Pancreas (tissue), 10 donors: Measurements from ENCODE around the gene FRMD7. TPM values are rescaled to one million over a fixed set of nuclear protein-coding genes. Genes with fewer than 3 reads are reported as not detected.
"Not testable (repeated sequence)": the region's sequence is repeated elsewhere in the genome, so short reads cannot be mapped to it uniquely, and the experiment has no call there.

Source experiments
- ATAC-seq, 4 donors: fragments of 200-7000 bp; cut with Tn5 transposase; one replicate each; pipeline versions ENCODE4 v1.8.0 to v1.9.1; 2020; ENCODE audit warnings: mild to moderate bottlenecking in 4 of 4, moderate library complexity in 4 of 4
- DNase-seq, 6 donors: peaks; one replicate each; pipeline ENCODE4 v3.0.0-alpha.2; 2020
- FAIRE-seq: peaks from 2 replicates; lab custom pipeline; 2012; peaks lifted over from hg19 to GRCh38; lab: Jason Lieb, UNC
- H3K27ac ChIP-seq, 4 donors: fragments of 200-600 bp; sonication (generic); 1 replicate in 3 of 4; 2 replicates in 1 of 4; pipeline versions ENCODE4 v1.5.0 to v1.8.0; 2020
- H3K27me3 ChIP-seq, 4 donors: fragments of 200-600 bp; one replicate each; pipeline ENCODE4 v1.8.0; 2021
- H3K36me3 ChIP-seq, 3 donors: fragments of 200-600 bp; sonication (generic) in 1 of 3; one replicate each; pipeline versions ENCODE4 v1.5.0 to v1.8.0; 2020 to 2021
- H3K4me1 ChIP-seq, 3 donors: fragments of 200-600 bp; one replicate each; pipeline ENCODE4 v1.8.0; 2021
- H3K4me3 ChIP-seq, 4 donors: fragments of 200-600 bp; sonication (generic) in 2 of 4; one replicate each; pipeline versions ENCODE4 v1.5.0 to v1.8.0; 2020 to 2021
- H3K9me3 ChIP-seq, 4 donors: fragments of 200-600 bp; one replicate each; pipeline ENCODE4 v1.8.0; 2021
- whole genome bisulfite sequencing, 2 donors: extraction: QIAGEN DNeasy Blood & Tissue Kit; methylation state at CpG; one replicate each; pipeline ENCODE4 v1.1.7; 2013; 5-methylcytosine and 5-hydroxymethylcytosine counted together
- intact Hi-C, 3 donors: fragments of 100-400 bp; cut with DNase I; formaldehyde crosslinking; loops; one replicate each; pipeline versions ENCODE4 v1.11.1 to v1.14.2; 2022
- polyA plus RNA-seq, 2 donors: library from polyadenylated mRNA; stranded (reverse); fragments of 200-250 nt; gene quantifications; one replicate each; pipeline ENCODE4 v1.2.3, GENCODE V29; 2013
- total RNA-seq, 6 donors: library from RNA; stranded (reverse); fragmentation: NEBNext Ultra II Directional in 4 of 6; extraction: Animal tissue kit (Norgen Biotek cat#: 25700) in 4 of 6; gene quantifications; one replicate each; pipeline versions ENCODE4 v1.2.1 to v1.2.4, GENCODE V29; 2021 to 2023
- TF ChIP-seq, protein P1 (sequence below), 4 donors: fragments of 200-600 bp; sonication (generic) in 3 of 4; IDR thresholded peaks; one replicate each; pipeline versions ENCODE4 v1.5.0 to v1.8.0; 2021; ENCODE audit warnings: antibody characterized with exemption in 4 of 4
- donor health status: healthy with polysubstance abuse.
- donor health status: DM: no; HTN: no; CAD: no; lungs with moderate emphysema.
- donor health status: DM: no; HTN: no; CAD: no.
- donor health status: control.
- donor health status: control.
- donor health status: Bipolar disorder and iron deficiency.
- donor health status: DM: yes; HTN: yes; CAD: no.
- donor health status: DM: no; HTN: no; CAD: no.
- donor health status: DM: no; HTN: no; CAD: no.
- donor health status: DM: yes; HTN: yes; CAD: no.

The FRMD7 gene
- total and polyA plus RNA-seq, 8 donors, result 0.02 TPM; not detected in 7

DNA sequence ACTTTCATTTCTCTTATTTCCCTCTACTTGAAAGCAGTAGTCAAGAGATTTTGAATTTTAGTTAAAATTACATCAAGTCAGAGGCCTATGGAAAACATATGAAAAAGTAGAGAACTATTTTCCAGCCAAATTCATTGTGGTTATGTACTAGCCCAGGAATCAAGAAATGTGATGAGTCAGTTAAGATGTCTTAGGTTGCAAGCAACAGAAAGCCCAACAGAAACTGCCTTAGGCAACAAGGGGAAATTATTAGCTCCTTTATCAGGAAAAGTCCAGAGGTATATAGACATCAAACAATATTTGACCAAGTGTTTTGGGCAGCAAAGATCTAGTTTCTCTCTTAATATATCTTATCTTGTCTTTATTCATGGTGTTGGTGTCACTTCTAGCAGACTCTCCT, 37.8 kb upstream of the FRMD7 start:
- TF ChIP-seq, protein P1, sequence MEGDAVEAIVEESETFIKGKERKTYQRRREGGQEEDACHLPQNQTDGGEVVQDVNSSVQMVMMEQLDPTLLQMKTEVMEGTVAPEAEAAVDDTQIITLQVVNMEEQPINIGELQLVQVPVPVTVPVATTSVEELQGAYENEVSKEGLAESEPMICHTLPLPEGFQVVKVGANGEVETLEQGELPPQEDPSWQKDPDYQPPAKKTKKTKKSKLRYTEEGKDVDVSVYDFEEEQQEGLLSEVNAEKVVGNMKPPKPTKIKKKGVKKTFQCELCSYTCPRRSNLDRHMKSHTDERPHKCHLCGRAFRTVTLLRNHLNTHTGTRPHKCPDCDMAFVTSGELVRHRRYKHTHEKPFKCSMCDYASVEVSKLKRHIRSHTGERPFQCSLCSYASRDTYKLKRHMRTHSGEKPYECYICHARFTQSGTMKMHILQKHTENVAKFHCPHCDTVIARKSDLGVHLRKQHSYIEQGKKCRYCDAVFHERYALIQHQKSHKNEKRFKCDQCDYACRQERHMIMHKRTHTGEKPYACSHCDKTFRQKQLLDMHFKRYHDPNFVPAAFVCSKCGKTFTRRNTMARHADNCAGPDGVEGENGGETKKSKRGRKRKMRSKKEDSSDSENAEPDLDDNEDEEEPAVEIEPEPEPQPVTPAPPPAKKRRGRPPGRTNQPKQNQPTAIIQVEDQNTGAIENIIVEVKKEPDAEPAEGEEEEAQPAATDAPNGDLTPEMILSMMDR (IDR thresholded peaks at IDR 0.05), result no peak
- DNase-seq (no peak), ATAC-seq (no peak), FAIRE-seq (no peak)
- Histone ChIP-seq H3K36me3 (no peaks in the 10 kb centered on the region), H3K4me3 (no peak overlapping the region), H3K9me3 (no peaks in the 10 kb centered on the region), H3K27ac (no peak overlapping the region), H3K4me1 (no peaks in the 10 kb centered on the region), H3K27me3 (no peaks in the 10 kb centered on the region)
- intact Hi-C loops, result no loop called here

DNA sequence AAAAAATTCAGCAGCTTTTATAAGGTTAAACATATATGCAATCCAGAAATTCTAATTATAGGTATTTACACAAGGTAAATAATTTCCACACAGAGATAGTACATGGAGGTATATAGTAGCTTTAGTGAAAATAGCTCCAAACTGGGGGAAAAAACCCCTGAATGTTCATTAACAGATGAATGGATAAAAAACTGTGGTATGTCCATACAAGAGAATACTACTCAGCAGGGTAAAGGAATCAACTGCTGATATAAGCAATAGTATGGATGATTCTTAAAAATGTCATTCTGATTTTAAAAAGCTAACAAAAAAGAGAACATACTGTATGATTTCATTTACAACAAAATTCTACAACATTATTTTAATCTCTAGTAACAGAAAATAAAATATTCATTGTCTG, 37.2 kb upstream of the FRMD7 start:
- FAIRE-seq (no peak), ATAC-seq (no peak), DNase-seq (no peak)
- intact Hi-C loops, result no loop called here
- Histone ChIP-seq H3K36me3 (no peaks in the 10 kb centered on the region), H3K4me1 (no peaks in the 10 kb centered on the region), H3K4me3 (no peak overlapping the region), H3K27ac (no peak overlapping the region), H3K9me3 (no peaks in the 10 kb centered on the region), H3K27me3 (no peaks in the 10 kb centered on the region)
- TF ChIP-seq, protein P1 (IDR thresholded peaks at IDR 0.05), result no peak

DNA sequence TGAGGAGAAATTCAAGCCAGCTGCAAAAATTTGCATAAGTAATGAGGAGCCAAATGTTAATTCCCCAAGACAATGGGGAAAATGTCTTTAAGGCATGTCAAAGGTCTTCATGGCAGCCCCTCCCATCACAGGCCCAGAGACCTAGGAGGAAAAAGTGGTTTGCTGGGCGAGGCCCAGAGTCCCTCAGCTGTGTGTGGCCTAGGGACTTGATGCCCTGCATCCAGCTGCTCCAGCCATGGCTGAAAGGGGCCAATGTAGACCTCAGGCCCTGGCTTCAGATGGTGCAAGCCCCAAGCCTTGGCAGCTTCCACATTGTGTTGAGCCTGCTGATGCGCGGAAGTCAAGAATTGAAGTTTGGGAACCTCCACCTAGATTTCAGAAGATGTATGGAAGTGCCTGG, 35.3 kb upstream of the FRMD7 start:
- H3K4me1 ChIP-seq, intact Hi-C loops, FAIRE-seq, H3K4me3 ChIP-seq, H3K36me3 ChIP-seq, ATAC-seq, H3K9me3 ChIP-seq, DNase-seq, H3K27me3 ChIP-seq, H3K27ac ChIP-seq: not testable (repeated sequence)
- 89 to 97% methylated on average over 3 of the region's 3 CpGs for WGBS, 2 donors

DNA sequence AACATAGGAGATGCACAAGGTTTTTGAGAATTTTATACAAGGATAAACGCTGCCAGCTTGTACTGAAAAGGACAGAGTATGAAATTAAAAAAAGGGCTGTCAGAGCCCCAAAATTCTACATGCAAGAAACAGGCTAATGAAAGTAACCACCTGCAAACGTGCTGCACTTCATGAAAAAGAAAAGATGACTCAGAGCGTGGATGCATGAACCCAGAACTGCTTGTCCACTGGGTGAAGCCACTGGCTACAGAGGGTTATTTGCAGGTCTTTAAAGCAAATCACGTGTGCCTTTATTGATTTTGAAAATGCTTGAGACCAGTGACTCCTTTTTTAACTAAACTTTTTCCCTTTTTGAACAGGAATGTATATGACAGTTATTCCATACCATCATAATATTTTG, 25.3 kb upstream of the FRMD7 start:
- intact Hi-C loops, result no loop called here
- no peak for FAIRE-seq
- Histone ChIP-seq H3K27ac (no peak overlapping the region), H3K27me3 (peaks cover 0 to 9% (median 4%) of the 10 kb centered on the region in 4 donors), H3K36me3 (no peaks in the 10 kb centered on the region), H3K4me3 (no peak overlapping the region), H3K4me1 (no peaks in the 10 kb centered on the region), H3K9me3 (no peaks in the 10 kb centered on the region)
- WGBS, 2 donors, result 43 to 66% methylated on average over 4 of the region's 4 CpGs
- TF ChIP-seq, protein P1 (IDR thresholded peaks at IDR 0.05), result no peak
- no peak for ATAC-seq
- DNase-seq, result no peak

DNA sequence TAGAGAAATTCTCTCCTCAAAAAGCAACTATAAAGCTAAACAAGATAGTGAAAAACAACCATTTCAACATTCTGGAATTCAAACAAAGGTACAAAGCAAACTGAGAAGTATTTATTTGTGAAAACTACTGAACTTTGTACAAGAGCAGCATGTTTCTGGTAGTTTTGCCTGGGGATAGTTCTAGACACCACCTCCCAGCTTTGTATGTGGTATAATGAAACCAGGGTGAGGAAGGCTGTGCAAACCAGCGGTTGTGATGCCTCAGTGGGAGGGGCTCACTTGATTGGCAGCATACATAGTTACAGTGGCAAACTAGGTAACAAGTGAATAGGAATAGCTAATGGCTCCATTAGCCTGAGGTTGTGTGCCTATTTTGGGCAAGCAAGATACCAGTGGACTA, 18.6 kb upstream of the FRMD7 start:
- no peaks in the 10 kb centered on the region for H3K4me1 ChIP-seq
- no peak for ATAC-seq
- TF ChIP-seq, protein P1 (IDR thresholded peaks at IDR 0.05), result no peak
- WGBS, 2 donors, result 42 to 66% methylated on average over 1 of the region's 1 CpG
- no peak overlapping the region for H3K27ac ChIP-seq
- intact Hi-C loops, result no loop called here
- H3K9me3 ChIP-seq, result no peaks in the 10 kb centered on the region
- DNase-seq, result no peak
- no peaks in the 10 kb centered on the region for H3K36me3 ChIP-seq
- H3K4me3 ChIP-seq, result no peak overlapping the region
- no peak for FAIRE-seq
- H3K27me3 ChIP-seq, result peaks cover 0 to 35% (median 4%) of the 10 kb centered on the region in 4 donors

DNA sequence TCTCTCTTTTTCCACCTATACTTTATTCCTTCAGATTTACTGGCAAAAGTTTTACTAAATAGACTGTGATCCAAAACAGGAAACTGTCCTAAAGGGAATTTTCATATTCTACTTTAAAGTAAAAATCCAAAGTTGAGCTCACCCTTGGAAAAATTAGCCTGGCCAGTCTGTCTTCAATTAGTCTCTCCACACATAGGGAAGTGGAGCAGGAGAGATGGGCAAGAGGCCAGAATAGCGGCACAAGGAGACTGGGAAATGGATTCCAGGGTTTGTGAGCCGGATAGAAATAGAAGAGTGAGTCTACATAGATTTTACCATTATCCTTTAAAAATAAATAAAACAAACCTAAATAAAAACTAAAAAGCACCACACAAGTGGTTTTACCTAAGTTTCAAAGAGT, 16.2 kb upstream of the FRMD7 start:
- ATAC-seq, result no peak
- WGBS, 2 donors, result 65 to 69% methylated on average over 2 of the region's 2 CpGs
- intact Hi-C loops, result no loop called here
- TF ChIP-seq, protein P1 (IDR thresholded peaks at IDR 0.05), result no peak
- DNase-seq, result no peak
- no peak overlapping the region for H3K4me3 ChIP-seq
- H3K36me3 ChIP-seq, result no peaks in the 10 kb centered on the region
- no peaks in the 10 kb centered on the region for H3K4me1 ChIP-seq
- peaks cover 0 to 37% (median 0%) of the 10 kb centered on the region in 4 donors for H3K27me3 ChIP-seq
- H3K9me3 ChIP-seq, result no peaks in the 10 kb centered on the region
- no peak for FAIRE-seq
- H3K27ac ChIP-seq, result no peak overlapping the region
